ENCODE measurements around the gene NES. TPM values are rescaled to one million over a fixed set of nuclear protein-coding genes. Genes with fewer than 3 reads are reported as not detected.
A peak's percentile ranks its signal among the peaks of the same experiment; 100 is the strongest.

The NES gene
- total and polyA plus RNA-seq, 2 of the 8 experiments (the other 6 are each of a cell fraction or from before 2014, with no cell fraction given), result 13.3 to 135 TPM

DNA sequence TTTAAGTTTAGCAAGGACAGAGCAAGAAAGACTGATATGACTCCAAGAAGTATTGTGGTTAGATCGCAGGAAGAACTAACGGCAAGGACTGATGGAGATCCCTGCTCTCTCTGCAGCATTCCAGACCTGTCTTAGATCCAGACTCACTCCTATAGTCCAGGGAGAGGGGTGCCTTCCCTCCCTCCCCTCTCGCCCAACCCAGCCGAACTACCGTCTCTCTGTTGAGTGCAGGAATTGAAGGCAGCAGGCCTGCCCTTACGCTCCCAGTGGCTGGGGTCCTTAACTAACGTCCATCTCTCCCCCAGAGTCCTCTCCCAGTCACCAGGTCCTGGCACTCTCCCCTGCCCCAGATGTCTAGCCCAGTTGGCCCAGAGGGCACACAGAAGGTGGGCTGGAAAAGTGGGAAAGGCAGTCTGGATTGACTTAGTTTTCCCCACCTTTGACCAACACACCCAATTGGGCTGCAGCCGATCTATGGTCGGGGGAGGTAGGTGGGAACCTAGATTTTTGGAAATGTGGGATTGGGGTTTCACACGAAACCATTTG, 27.0 kb upstream of the NES start:
- Histone ChIP-seq H3K4me2 (ENCODE audit: insufficient read depth in 1 of 2, low read depth in 2 of 2, low read length in 2 of 2) (peak overlapping the region; percentile 77 to 94), H4K8ac (ENCODE audit: extremely low read depth, insufficient read depth, low read length) (no peak overlapping the region), H3K14ac (ENCODE audit: insufficient read length) (no peak overlapping the region), H3K56ac (replicated peaks; ENCODE audit: insufficient read length, low read depth, low read length) (no peak overlapping the region), H3K9ac (replicated peaks in 1 of 4; ENCODE audit: extremely low read depth in 1 of 4, low read depth in 3 of 4, low read length in 3 of 4) (peak overlapping the region in 2 of 4 experiments; percentile 9 to 15; a peak in 2 of 7 replicates), H2BK5ac (ENCODE audit: low read depth, low read length) (no peak overlapping the region), H4K5ac (ENCODE audit: insufficient read length, low read depth, low read length) (no peak overlapping the region), H3K18ac (ENCODE audit: extremely low read depth, low read length) (peak overlapping the region; percentile 73), H3K27me3 (replicated peaks in 1 of 4; ENCODE audit: control insufficient read depth in 3 of 4, extremely low read depth in 1 of 4, insufficient read depth in 3 of 4, low read length in 3 of 4) (peaks cover 0 to 19% (median 8%) of the 10 kb centered on the region in 4 experiments; a peak in 4 of 7 replicates), H4K91ac (replicated peaks; ENCODE audit: insufficient read length, low read length) (no peak overlapping the region), H2BK15ac (ENCODE audit: low read length) (no peak overlapping the region), H3K23me2 (ENCODE audit: low read depth, low read length) (peaks cover 31% of the 10 kb centered on the region; the same call in 1 of the 2 replicates), H3K36me3 (ENCODE audit: control insufficient read depth in 2 of 4, insufficient read depth in 4 of 4, low read length in 3 of 4) (peaks cover 8 to 29% (median 18%) of the 10 kb centered on the region in 4 experiments), H4K20me1 (replicated peaks in 1 of 2; ENCODE audit: control insufficient read depth in 1 of 2, insufficient read depth in 2 of 2, low read length in 2 of 2) (peaks cover 6 to 14% of the 10 kb centered on the region in 2 experiments), H3K79me1 (ENCODE audit: low read depth, low read length) (peaks cover 4% of the 10 kb centered on the region; the same call in 1 of the 2 replicates), H3K4me3 (ENCODE audit: extremely low read depth in 1 of 4, insufficient read depth in 2 of 4, low read depth in 3 of 4, low read length in 4 of 4) (peak overlapping the region; percentile 50 to 80 (median 70)), H2AK5ac (ENCODE audit: low read depth, low read length) (no peak overlapping the region), H2BK120ac (replicated peaks; ENCODE audit: low read depth, low read length) (no peak overlapping the region), H3K27ac (ENCODE audit: low read depth, low read length) (no peak overlapping the region), H3K9me3 (ENCODE audit: insufficient read depth in 2 of 2, low read depth in 1 of 2, low read length in 1 of 2) (no peaks in the 10 kb centered on the region), H3K4ac (replicated peaks; ENCODE audit: insufficient read length, low read depth, low read length) (no peak overlapping the region), H2AFZ (ENCODE audit: low read length) (no peak overlapping the region), H2BK20ac (ENCODE audit: low read length) (no peak overlapping the region), H3K4me1 (replicated peaks in 1 of 4; ENCODE audit: control insufficient read depth in 3 of 4, insufficient read depth in 4 of 4, low read length in 3 of 4) (peaks cover 24 to 41% (median 30%) of the 10 kb centered on the region in 4 experiments), H3K79me2 (ENCODE audit: control insufficient read depth in 1 of 2, insufficient read depth in 2 of 2, low read length in 2 of 2) (peaks cover 7 to 24% of the 10 kb centered on the region in 2 experiments; a peak in 2 of 4 replicates), H3K23ac (ENCODE audit: insufficient read length) (no peak overlapping the region), H2BK12ac (ENCODE audit: low read depth, low read length) (no peak overlapping the region; the same call in 1 of the 2 replicates)
- ChIA-PET CTCF (ENCODE audit: partially characterized antibody) (interaction anchor here (0.9 to 66.0 kb wide), 9 partner anchors 1 to 729 kb away, joined by 3 to 4284 read pairs (median 17); partner anchors contain the start of genes CRABP2, HDGF, INSRR and ISG20L2), POLR2A (ENCODE audit: partially characterized antibody) (interaction anchor here (0.8 to 16.9 kb wide), 9 partner anchors 11 to 68 kb away, joined by 3 to 530 read pairs (median 22); partner anchors contain the start of genes ISG20L2, METTL25B, MRPL24 and NES)
- DNase-seq (ENCODE audit: low read depth in 1 of 2, low spot score in 2 of 2) (no peak), FAIRE-seq (no peak)
- 27% methylated on average over 10 of the region's 10 CpGs; no CpG with 5 or more reads in 1 of the 2 experiments for whole genome bisulfite sequencing, 2 experiments (ENCODE audit: extremely low coverage in 1 of 2, insufficient coverage in 1 of 2, insufficient read length in 1 of 2, insufficient replicate concordance in 2 of 2, low coverage in 1 of 2, low lambda C conversion rate in 2 of 2, missing lambda C conversion rate in 1 of 2)
- TF ChIP-seq RNF2 (IDR thresholded peaks at IDR 0.05; ENCODE audit: borderline replicate concordance, low read depth, low read length, missing control alignments, poor library complexity, severe bottlenecking) (no peak), KDM4A (IDR thresholded peaks at IDR 0.05; ENCODE audit: low read depth, low read length, severe bottlenecking) (no peak), ZNF274 (IDR thresholded peaks at IDR 0.05; ENCODE audit: borderline replicate concordance, extremely low read depth, low read length) (no peak), POLR2AphosphoS5 (IDR thresholded peaks at IDR 0.05; ENCODE audit: low read depth, low read length) (no peak), HDAC2 (IDR thresholded peaks at IDR 0.05; ENCODE audit: borderline replicate concordance in 1 of 2, low read depth in 2 of 2, low read length in 2 of 2) (no peak), RFX5 (IDR thresholded peaks at IDR 0.05; ENCODE audit: borderline replicate concordance, low read depth, low read length) (no peak), CREB1 (IDR thresholded peaks at IDR 0.05) (no peak), SIN3A (conservative IDR thresholded peaks at IDR 0.05 in 1 of 2, IDR thresholded peaks at IDR 0.05 in 1 of 2; ENCODE audit: low read depth in 1 of 2, low read length in 2 of 2) (no peak), NANOG (IDR thresholded peaks at IDR 0.05; ENCODE audit: insufficient read depth, low read depth, low read length, poor library complexity, severe bottlenecking) (no peak), JUND (IDR thresholded peaks at IDR 0.05; ENCODE audit: low read length) (no peak), POLR2A (IDR thresholded peaks at IDR 0.05; ENCODE audit: control extremely low read depth in 1 of 2, low read depth in 2 of 2, low read length in 2 of 2) (no peak)
- TF ChIP-seq, protein P1, sequence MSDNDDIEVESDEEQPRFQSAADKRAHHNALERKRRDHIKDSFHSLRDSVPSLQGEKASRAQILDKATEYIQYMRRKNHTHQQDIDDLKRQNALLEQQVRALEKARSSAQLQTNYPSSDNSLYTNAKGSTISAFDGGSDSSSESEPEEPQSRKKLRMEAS (IDR thresholded peaks at IDR 0.05), result no peak
